GM12878 (cell line): ENCODE data around the gene MAGI1. TPM values are rescaled to one million over a fixed set of nuclear protein-coding genes. Genes with fewer than 3 reads are reported as not detected.
A peak's percentile ranks its signal among the peaks of the same experiment; 100 is the strongest.

ENCODE experiments used
- ATAC-seq: fragments of 200-7000 bp; cut with Tn5 transposase; 3 replicates; pipeline ENCODE4 v1.9.1; 2020; ENCODE audit warnings: mild to moderate bottlenecking, moderate library complexity
- BruUV-seq: library from RNA; stranded (reverse); fragments of 400-500 nt; replicated peaks from 2 replicates; lab custom pipeline; 2021; lab: Mats Ljungman, UMichigan
- CTCF ChIA-PET: fragments of 300-600 bp; sonication (Branson Sonifier 250); formaldehyde crosslinking; extraction: SDS; loops from one replicate; lab custom pipeline; 2021; ENCODE audit warnings: inconsistent platforms; lab: Yijun Ruan, JAX
- POLR2A ChIA-PET: fragments of 350-600 bp; formaldehyde crosslinking; extraction: SDS; loops from one replicate; lab custom pipeline; 2021; ENCODE audit warnings: inconsistent platforms; lab: Charles Lee
- RAD21 ChIA-PET: fragments of 300-600 bp; sonication (Branson Sonifier 250); formaldehyde crosslinking; loops from one replicate; lab custom pipeline; 2023; ENCODE audit warnings: antibody characterized with exemption; ENCODE audit not compliant: unreplicated experiment; lab: Charles Lee
- SMC1A ChIA-PET: fragments of 300-600 bp; sonication (Branson Sonifier 250); formaldehyde crosslinking; loops from one replicate; lab custom pipeline; 2023; ENCODE audit not compliant: unreplicated experiment, uncharacterized antibody; lab: Charles Lee
- DNase-seq: peaks from one replicate; pipeline ENCODE4 v3.0.0-alpha.2; 2011; ENCODE audit warnings: low read depth, low spot score
- FAIRE-seq: peaks from 3 replicates; lab custom pipeline; 2011; peaks lifted over from hg19 to GRCh38; lab: Jason Lieb, UNC
- H2AFZ ChIP-seq: 2 replicates; pipeline ENCODE4 v1.6.0; 2011; ENCODE audit warnings: low read depth, low read length, control low read depth; ENCODE audit not compliant: control insufficient read depth
- H3K27ac ChIP-seq: 2 replicates; pipeline ENCODE4 v1.5.1; 2011; ENCODE audit warnings: control low read depth; ENCODE audit not compliant: control insufficient read depth, insufficient read depth
- H3K27me3 ChIP-seq, 2 experiments: replicated peaks in 1 of 2; 2 replicates each; pipeline versions ENCODE4 v1.6.0 to v1.6.1; 2011; ENCODE audit warnings: low read length in 1 of 2; ENCODE audit not compliant: control insufficient read depth in 2 of 2, insufficient read depth in 2 of 2
- H3K36me3 ChIP-seq, 2 experiments: 2 replicates each; pipeline ENCODE4 v1.5.1; 2011; ENCODE audit warnings: low read length in 1 of 2; ENCODE audit not compliant: control insufficient read depth in 2 of 2, insufficient read depth in 2 of 2
- H3K4me1 ChIP-seq: 2 replicates; pipeline ENCODE4 v1.6.1; 2011; ENCODE audit warnings: mild to moderate bottlenecking, low read length, moderate library complexity, mixed read lengths; ENCODE audit not compliant: control insufficient read depth, insufficient read depth
- H3K4me2 ChIP-seq: 2 replicates; pipeline ENCODE4 v1.6.0; 2011; ENCODE audit warnings: control low read depth; ENCODE audit not compliant: control insufficient read depth, insufficient read depth
- H3K4me3 ChIP-seq: fragments of 200-600 bp; sonication (generic); 2 replicates; pipeline ENCODE4 v1.5.1; 2016
- H3K79me2 ChIP-seq: 2 replicates; pipeline ENCODE4 v1.6.0; 2011; ENCODE audit warnings: low read length; ENCODE audit not compliant: control insufficient read depth, insufficient read depth
- H3K9ac ChIP-seq: 2 replicates; pipeline ENCODE4 v1.8.0; 2011; ENCODE audit warnings: low read length, control low read depth, mixed read lengths; ENCODE audit not compliant: control insufficient read depth, insufficient read depth
- H3K9me3 ChIP-seq: replicated peaks from 3 replicates; pipeline ENCODE4 v1.5.1; 2011; ENCODE audit warnings: mild to moderate bottlenecking, low read length; ENCODE audit not compliant: control insufficient read depth, insufficient read depth
- H4K20me1 ChIP-seq: 2 replicates; pipeline ENCODE4 v1.6.0; 2011; ENCODE audit not compliant: control insufficient read depth, insufficient read depth
- NR2C1 ChIP-seq: fragments of 450-650 bp; IDR thresholded peaks from 2 replicates; pipeline ENCODE4 v1.6.1; 2017; ENCODE audit warnings: antibody characterized with exemption, mild to moderate bottlenecking, moderate library complexity
- RAD21 ChIP-seq: IDR thresholded peaks from 2 replicates; pipeline ENCODE4 v1.6.1; 2011; ENCODE audit warnings: mild to moderate bottlenecking, low read depth, low read length, moderate library complexity; ENCODE audit not compliant: insufficient read depth
- SMC3 ChIP-seq: IDR thresholded peaks from 2 replicates; pipeline ENCODE4 v1.6.1; 2011; ENCODE audit warnings: low read length, improper control_type of control experiment, borderline replicate concordance
- TARDBP ChIP-seq: IDR thresholded peaks from 2 replicates; pipeline ENCODE4 v1.6.1; 2016; ENCODE audit warnings: borderline replicate concordance
- WGBS: methylation state at CpG from one replicate; pipeline ENCODE4 v1.1.6; 2016; ENCODE audit warnings: low lambda C conversion rate; ENCODE audit not compliant: insufficient replicate concordance, insufficient coverage; ENCODE audit errors: missing lambda C conversion rate; 5-methylcytosine and 5-hydroxymethylcytosine counted together
- in situ Hi-C: fragments of 300-500 bp; cut with MboI; formaldehyde crosslinking; loops from 9 replicates; pipeline ENCODE4 v1.14.3; 2018; ENCODE audit warnings: mixed read lengths
- intact Hi-C: fragments of 100-400 bp; cut with micrococcal nuclease; formaldehyde crosslinking; loops from one replicate; pipeline ENCODE4 v1.14.2; 2022; ENCODE audit not compliant: unreplicated experiment
- polyA plus RNA-seq, 11 experiments: library from polyadenylated mRNA; depleted of rRNA in 4 of 11; unstranded in 6 of 11; stranded (reverse) in 5 of 11; fragments of >200 nt; fragmentation: Nextera tagmentation in 4 of 11; fragmentation: Illumina TruSeq in 1 of 11; extraction: Ambion mirVana in 4 of 11; extraction: Trizol in 1 of 11; gene quantifications; 1 replicate in 1 of 11; 2 replicates in 10 of 11; pipeline versions ENCODE4 v1.2.1 to v1.2.3, GENCODE V29; 2011 to 2016; ENCODE audit warnings: inconsistent platforms in 2 of 11, missing spikeins in 2 of 11, low read depth in 1 of 11
- total RNA-seq, 4 experiments: library from RNA; depleted of rRNA in 3 of 4; stranded (reverse); fragments of >200 nt in 3 of 4; fragmentation: Illumina TruSeq in 1 of 4; extraction: Trizol in 1 of 4; gene quantifications; 2 replicates each; pipeline versions ENCODE4 v1.2.1 to v1.2.3, GENCODE V29; 2013 to 2021
- TF ChIP-seq, protein P1 (sequence below), 3 experiments: IDR thresholded peaks in 2 of 3; conservative IDR thresholded peaks in 1 of 3; 2 replicates each; pipeline ENCODE4 v1.5.1; 2011; ENCODE audit warnings: low read depth in 3 of 3, low read length in 3 of 3, mild to moderate bottlenecking in 3 of 3, control low read depth in 2 of 3, moderate library complexity in 2 of 3, inconsistent platforms in 1 of 3, mixed read lengths in 1 of 3; ENCODE audit not compliant: control insufficient read depth in 2 of 3, insufficient read depth in 1 of 3; ENCODE audit errors: extremely low read depth in 1 of 3
- TF ChIP-seq, protein P2 (sequence below): fragments of 450-650 bp; IDR thresholded peaks from 2 replicates; pipeline ENCODE4 v1.6.1; 2017; ENCODE audit warnings: mild to moderate bottlenecking, moderate library complexity

Gene MAGI1
- total and polyA plus RNA-seq, 10 of the 15 experiments (the other 5 are each of a cell fraction or from before 2014, with no cell fraction given): 0.02 to 3.3 (median 0.29) TPM; not detected in 1

DNA sequence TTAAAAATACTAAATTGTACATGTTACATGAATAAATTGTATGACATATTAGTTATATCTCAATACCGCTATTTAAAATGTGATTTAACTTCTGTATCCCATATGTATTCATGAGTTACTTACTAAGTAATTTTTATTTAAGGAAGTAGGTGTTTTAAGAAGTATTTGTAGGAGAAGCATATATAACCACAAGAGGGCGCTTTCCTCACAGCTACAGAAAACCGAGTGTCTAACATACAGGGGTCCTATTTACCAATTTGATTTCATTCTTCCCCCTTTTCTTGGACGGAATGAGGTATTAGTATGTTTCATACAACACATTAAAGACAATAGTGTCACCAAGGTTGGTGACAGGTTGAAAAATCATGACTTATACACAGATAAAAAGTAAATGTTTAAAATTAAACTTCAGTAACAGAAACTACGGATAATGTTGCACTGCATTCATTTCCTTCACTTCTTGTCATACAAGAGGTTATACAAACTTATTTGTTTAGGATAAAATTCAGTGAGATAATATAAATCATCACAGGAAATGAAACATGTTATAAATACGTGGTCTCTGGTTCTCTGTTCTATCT lies 253.6 kb downstream of the MAGI1 start:
- no peak for DNase-seq
- TF ChIP-seq, protein P1, sequence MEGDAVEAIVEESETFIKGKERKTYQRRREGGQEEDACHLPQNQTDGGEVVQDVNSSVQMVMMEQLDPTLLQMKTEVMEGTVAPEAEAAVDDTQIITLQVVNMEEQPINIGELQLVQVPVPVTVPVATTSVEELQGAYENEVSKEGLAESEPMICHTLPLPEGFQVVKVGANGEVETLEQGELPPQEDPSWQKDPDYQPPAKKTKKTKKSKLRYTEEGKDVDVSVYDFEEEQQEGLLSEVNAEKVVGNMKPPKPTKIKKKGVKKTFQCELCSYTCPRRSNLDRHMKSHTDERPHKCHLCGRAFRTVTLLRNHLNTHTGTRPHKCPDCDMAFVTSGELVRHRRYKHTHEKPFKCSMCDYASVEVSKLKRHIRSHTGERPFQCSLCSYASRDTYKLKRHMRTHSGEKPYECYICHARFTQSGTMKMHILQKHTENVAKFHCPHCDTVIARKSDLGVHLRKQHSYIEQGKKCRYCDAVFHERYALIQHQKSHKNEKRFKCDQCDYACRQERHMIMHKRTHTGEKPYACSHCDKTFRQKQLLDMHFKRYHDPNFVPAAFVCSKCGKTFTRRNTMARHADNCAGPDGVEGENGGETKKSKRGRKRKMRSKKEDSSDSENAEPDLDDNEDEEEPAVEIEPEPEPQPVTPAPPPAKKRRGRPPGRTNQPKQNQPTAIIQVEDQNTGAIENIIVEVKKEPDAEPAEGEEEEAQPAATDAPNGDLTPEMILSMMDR (IDR thresholded peaks at IDR 0.05 in 2 of 3, conservative IDR thresholded peaks at IDR 0.05 in 1 of 3; ENCODE audit: control insufficient read depth in 2 of 3, extremely low read depth in 1 of 3, insufficient read depth in 1 of 3, low read depth in 3 of 3, low read length in 3 of 3): peak; percentile 44 to 56 (median 52); a peak in 5 of 6 replicates
- TF ChIP-seq NR2C1 (no peak), SMC3 (peak; percentile 75; the same call in 1 of the 2 replicates), TARDBP (no peak), RAD21 (peak; percentile 74)
- TF ChIP-seq, protein P2, sequence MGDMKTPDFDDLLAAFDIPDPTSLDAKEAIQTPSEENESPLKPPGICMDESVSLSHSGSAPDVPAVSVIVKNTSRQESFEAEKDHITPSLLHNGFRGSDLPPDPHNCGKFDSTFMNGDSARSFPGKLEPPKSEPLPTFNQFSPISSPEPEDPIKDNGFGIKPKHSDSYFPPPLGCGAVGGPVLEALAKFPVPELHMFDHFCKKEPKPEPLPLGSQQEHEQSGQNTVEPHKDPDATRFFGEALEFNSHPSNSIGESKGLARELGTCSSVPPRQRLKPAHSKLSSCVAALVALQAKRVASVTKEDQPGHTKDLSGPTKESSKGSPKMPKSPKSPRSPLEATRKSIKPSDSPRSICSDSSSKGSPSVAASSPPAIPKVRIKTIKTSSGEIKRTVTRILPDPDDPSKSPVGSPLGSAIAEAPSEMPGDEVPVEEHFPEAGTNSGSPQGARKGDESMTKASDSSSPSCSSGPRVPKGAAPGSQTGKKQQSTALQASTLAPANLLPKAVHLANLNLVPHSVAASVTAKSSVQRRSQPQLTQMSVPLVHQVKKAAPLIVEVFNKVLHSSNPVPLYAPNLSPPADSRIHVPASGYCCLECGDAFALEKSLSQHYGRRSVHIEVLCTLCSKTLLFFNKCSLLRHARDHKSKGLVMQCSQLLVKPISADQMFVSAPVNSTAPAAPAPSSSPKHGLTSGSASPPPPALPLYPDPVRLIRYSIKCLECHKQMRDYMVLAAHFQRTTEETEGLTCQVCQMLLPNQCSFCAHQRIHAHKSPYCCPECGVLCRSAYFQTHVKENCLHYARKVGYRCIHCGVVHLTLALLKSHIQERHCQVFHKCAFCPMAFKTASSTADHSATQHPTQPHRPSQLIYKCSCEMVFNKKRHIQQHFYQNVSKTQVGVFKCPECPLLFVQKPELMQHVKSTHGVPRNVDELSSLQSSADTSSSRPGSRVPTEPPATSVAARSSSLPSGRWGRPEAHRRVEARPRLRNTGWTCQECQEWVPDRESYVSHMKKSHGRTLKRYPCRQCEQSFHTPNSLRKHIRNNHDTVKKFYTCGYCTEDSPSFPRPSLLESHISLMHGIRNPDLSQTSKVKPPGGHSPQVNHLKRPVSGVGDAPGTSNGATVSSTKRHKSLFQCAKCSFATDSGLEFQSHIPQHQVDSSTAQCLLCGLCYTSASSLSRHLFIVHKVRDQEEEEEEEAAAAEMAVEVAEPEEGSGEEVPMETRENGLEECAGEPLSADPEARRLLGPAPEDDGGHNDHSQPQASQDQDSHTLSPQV: 0 out of 2 replicates have a peak, but pooled peaks have one; percentile 13
- 23% methylated on average over 6 of the region's 6 CpGs for WGBS
- no peak overlapping the region for H3K4me3 ChIP-seq
- RAD21 ChIA-PET: interaction anchor here (0.5 kb wide), 1 partner anchor 196 kb away, joined by 4 read pairs; no protein-coding TSS in a partner anchor
- POLR2A ChIA-PET: no interaction called here
- no TSS peak for BruUV-seq
- H3K27ac ChIP-seq: no peak overlapping the region
- in situ Hi-C loops: loop anchor here (10.0 kb wide), 1 partner anchor 350 kb away; no protein-coding TSS in a partner anchor
- H3K27me3 ChIP-seq: no peaks in the 10 kb centered on the region
- no peaks in the 10 kb centered on the region for H3K9me3 ChIP-seq
- peak; percentile 63 for ATAC-seq
- H3K36me3 ChIP-seq: no peaks in the 10 kb centered on the region
- H3K4me1 ChIP-seq: no peaks in the 10 kb centered on the region
- no peak overlapping the region for H3K9ac ChIP-seq
- SMC1A ChIA-PET: no interaction called here
- intact Hi-C loops: loop anchor here (1.0 to 10.0 kb wide), 3 partner anchors 129 to 1040 kb away; no protein-coding TSS in a partner anchor
- no peaks in the 10 kb centered on the region for H3K79me2 ChIP-seq
- H3K4me2 ChIP-seq: no peak overlapping the region
- FAIRE-seq: peak; percentile 73
- H4K20me1 ChIP-seq: no peaks in the 10 kb centered on the region
- H2AFZ ChIP-seq: no peak overlapping the region
- CTCF ChIA-PET: no interaction called here
